Measurements from ENCODE around the gene TGFB1. TPM values are rescaled to one million over a fixed set of nuclear protein-coding genes. Genes with fewer than 3 reads are reported as not detected.

TGFB1 gene
- total and polyA plus RNA-seq, 2 of the 13 experiments (the other 11 are each of a cell fraction or from before 2014, with no cell fraction given): 4.1 to 5.4 TPM

DNA sequence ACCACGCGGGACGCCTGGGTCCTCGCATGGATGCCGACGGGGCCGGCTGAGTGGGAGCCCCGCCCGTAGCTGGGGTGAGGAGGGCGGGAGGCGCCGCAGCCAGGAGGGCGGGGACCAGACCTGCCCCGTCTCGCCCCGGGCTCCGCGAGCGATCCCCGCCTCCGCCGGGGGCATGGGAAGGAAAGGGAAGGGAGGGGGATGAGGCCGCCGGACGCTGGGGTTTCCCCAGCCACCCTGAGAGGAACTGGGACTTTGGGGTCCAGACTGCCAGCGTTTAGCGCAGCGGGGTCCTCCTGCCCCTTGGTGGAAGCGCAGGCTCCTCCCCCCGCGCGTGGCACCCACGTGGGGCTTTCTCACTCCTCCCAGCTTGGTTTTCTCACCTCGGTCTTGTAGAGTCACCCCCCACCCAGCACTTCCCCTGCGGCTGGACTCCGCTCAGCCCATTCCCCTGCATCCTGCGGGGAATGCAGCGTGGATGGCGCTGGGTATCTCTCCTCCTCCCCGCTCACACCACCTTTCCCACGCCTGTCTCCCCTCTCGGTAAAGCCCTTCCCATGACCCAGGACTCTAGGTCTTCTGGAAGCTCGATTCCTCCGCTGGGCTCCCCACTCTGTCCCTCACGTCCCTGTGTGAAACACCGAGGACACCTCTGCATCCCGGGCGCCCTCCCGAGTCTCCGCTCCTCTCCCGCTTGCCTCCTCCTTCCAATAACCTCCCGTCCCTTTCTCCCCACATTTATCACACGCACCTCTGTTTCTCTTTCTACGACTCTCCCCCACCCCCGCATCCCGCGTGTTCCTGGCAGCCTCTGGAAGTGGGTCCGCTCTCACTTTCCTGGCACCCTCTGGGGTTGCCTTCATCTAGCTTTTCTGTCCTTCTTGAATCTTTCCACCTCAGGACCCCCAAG, 2.1 kb downstream of the TGFB1 start (continued):
- TF ChIP-seq ZNF180 (CRISPR knock-in tag; IDR thresholded peaks at IDR 0.05; ENCODE audit: borderline replicate concordance, low read depth) (no peak), YEATS2 (CRISPR knock-in tag; IDR thresholded peaks at IDR 0.05; ENCODE audit: borderline replicate concordance) (no peak), ZBTB20 (CRISPR knock-in tag; IDR thresholded peaks at IDR 0.05; ENCODE audit: borderline replicate concordance, low read depth) (no peak), RXRA (CRISPR knock-in tag; IDR thresholded peaks at IDR 0.05) (0 out of 2 replicates have a peak, but pooled peaks have one; percentile 11), MZF1 (CRISPR knock-in tag; IDR thresholded peaks at IDR 0.05; ENCODE audit: borderline replicate concordance) (no peak), ZNF503 (CRISPR knock-in tag; IDR thresholded peaks at IDR 0.05) (no peak), ZNF253 (CRISPR knock-in tag; IDR thresholded peaks at IDR 0.05; ENCODE audit: borderline replicate concordance) (no peak), ZC3H13 (CRISPR knock-in tag; IDR thresholded peaks at IDR 0.05) (peak; percentile 39; the same call in 1 of the 2 replicates), CEBPB (IDR thresholded peaks at IDR 0.05; ENCODE audit: borderline replicate concordance, low read depth, low read length) (no peak), ZNF501 (CRISPR knock-in tag; IDR thresholded peaks at IDR 0.05) (no peak), HDAC2 (CRISPR knock-in tag; IDR thresholded peaks at IDR 0.05) (0 out of 2 replicates have a peak, but pooled peaks have one; percentile 12), RBFOX2 (IDR thresholded peaks at IDR 0.05; ENCODE audit: low read depth, low read length) (peak; percentile 63), FOXK2 (IDR thresholded peaks at IDR 0.05) (no peak), ZBTB7B (CRISPR knock-in tag; IDR thresholded peaks at IDR 0.05) (0 out of 2 replicates have a peak, but pooled peaks have one; percentile 24), ZNF580 (CRISPR knock-in tag; IDR thresholded peaks at IDR 0.05; ENCODE audit: borderline replicate concordance, low read depth) (no peak)
- TF ChIP-seq, protein P1, sequence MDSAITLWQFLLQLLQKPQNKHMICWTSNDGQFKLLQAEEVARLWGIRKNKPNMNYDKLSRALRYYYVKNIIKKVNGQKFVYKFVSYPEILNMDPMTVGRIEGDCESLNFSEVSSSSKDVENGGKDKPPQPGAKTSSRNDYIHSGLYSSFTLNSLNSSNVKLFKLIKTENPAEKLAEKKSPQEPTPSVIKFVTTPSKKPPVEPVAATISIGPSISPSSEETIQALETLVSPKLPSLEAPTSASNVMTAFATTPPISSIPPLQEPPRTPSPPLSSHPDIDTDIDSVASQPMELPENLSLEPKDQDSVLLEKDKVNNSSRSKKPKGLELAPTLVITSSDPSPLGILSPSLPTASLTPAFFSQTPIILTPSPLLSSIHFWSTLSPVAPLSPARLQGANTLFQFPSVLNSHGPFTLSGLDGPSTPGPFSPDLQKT (CRISPR knock-in tag; IDR thresholded peaks at IDR 0.05; ENCODE audit: borderline replicate concordance): no peak
- TF ChIP-seq, protein P2, sequence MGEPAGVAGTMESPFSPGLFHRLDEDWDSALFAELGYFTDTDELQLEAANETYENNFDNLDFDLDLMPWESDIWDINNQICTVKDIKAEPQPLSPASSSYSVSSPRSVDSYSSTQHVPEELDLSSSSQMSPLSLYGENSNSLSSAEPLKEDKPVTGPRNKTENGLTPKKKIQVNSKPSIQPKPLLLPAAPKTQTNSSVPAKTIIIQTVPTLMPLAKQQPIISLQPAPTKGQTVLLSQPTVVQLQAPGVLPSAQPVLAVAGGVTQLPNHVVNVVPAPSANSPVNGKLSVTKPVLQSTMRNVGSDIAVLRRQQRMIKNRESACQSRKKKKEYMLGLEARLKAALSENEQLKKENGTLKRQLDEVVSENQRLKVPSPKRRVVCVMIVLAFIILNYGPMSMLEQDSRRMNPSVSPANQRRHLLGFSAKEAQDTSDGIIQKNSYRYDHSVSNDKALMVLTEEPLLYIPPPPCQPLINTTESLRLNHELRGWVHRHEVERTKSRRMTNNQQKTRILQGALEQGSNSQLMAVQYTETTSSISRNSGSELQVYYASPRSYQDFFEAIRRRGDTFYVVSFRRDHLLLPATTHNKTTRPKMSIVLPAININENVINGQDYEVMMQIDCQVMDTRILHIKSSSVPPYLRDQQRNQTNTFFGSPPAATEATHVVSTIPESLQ (CRISPR knock-in tag; conservative IDR thresholded peaks at IDR 0.05): no peak
- TF ChIP-seq, protein P3, sequence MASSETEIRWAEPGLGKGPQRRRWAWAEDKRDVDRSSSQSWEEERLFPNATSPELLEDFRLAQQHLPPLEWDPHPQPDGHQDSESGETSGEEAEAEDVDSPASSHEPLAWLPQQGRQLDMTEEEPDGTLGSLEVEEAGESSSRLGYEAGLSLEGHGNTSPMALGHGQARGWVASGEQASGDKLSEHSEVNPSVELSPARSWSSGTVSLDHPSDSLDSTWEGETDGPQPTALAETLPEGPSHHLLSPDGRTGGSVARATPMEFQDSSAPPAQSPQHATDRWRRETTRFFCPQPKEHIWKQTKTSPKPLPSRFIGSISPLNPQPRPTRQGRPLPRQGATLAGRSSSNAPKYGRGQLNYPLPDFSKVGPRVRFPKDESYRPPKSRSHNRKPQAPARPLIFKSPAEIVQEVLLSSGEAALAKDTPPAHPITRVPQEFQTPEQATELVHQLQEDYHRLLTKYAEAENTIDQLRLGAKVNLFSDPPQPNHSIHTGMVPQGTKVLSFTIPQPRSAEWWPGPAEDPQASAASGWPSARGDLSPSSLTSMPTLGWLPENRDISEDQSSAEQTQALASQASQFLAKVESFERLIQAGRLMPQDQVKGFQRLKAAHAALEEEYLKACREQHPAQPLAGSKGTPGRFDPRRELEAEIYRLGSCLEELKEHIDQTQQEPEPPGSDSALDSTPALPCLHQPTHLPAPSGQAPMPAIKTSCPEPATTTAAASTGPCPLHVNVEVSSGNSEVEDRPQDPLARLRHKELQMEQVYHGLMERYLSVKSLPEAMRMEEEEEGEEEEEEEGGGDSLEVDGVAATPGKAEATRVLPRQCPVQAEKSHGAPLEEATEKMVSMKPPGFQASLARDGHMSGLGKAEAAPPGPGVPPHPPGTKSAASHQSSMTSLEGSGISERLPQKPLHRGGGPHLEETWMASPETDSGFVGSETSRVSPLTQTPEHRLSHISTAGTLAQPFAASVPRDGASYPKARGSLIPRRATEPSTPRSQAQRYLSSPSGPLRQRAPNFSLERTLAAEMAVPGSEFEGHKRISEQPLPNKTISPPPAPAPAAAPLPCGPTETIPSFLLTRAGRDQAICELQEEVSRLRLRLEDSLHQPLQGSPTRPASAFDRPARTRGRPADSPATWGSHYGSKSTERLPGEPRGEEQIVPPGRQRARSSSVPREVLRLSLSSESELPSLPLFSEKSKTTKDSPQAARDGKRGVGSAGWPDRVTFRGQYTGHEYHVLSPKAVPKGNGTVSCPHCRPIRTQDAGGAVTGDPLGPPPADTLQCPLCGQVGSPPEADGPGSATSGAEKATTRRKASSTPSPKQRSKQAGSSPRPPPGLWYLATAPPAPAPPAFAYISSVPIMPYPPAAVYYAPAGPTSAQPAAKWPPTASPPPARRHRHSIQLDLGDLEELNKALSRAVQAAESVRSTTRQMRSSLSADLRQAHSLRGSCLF (CRISPR knock-in tag; IDR thresholded peaks at IDR 0.05; ENCODE audit: borderline replicate concordance): no peak

Data from HepG2 (cell line).